Stimulated activated CD8-positive, alpha-beta memory T cell treated with anti-CD3 and anti-CD28 coated beads, Interleukin-15, amount 100 ng/mL, for 48 hours (primary cell): ENCODE measurements around the gene OPRM1.
"Not testable (repeated sequence)": the region's sequence is repeated elsewhere in the genome, so short reads cannot be mapped to it uniquely, and the experiment has no call there.

ENCODE experiments used
- DNase-seq, 2 donors: peaks; one replicate each; pipeline ENCODE4 v3.0.0-alpha.2; 2020; ENCODE audit warnings: low read depth in 2 of 2

OPRM1 gene

DNA sequence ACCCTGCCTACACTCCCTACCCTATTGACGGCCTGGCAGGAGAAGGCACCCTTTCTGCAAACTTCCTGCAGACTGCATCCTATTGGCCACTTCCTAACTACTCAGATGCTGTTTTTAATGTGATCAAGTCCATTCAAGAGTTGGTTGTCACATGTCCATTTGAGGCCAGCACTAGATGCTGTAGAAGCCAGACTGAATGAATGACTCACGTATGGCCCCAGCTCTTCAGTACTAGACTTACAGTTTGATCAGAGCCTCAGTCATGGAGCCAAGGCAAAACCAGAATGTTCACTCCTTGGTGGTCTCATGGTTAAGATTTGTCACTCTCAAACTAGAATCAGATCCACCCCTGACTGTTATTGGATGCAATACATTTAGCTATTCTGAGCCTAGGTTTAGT lies 101.7 kb downstream of the OPRM1 start:
- no peak for DNase-seq

- DNase-seq, result no peak
Measured at GRCh38 chr6:154143753-154144152, 104.7 kb downstream of the OPRM1 start.

DNA sequence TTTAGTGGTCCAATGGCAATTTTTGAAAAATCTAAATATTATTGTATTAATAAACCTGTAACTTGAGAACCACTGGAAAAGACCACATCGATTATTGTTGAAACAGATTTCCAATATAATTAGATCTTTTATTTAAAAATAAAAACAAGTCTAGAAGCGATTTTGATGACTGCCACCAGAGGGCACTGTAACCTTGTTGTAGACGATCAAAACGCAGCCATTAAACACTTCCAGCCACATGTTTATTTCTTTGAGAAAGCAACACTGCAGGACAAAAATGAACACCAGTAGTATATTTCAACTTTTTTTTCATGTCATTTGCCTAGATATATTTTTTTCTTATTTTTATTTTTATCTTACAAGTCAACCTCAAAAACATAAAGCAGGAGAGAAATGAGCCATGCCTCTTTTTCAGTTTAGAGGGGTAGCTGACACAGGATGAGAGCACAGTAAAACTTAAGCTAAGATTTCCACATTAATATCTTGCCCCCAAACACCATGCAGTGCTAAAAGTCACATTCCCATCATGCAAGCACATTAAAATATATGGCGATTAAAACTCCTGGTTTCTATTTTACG lies 115.4 kb downstream of the OPRM1 start:
- peak in 1 of 2 donors; percentile 32 for DNase-seq

DNA sequence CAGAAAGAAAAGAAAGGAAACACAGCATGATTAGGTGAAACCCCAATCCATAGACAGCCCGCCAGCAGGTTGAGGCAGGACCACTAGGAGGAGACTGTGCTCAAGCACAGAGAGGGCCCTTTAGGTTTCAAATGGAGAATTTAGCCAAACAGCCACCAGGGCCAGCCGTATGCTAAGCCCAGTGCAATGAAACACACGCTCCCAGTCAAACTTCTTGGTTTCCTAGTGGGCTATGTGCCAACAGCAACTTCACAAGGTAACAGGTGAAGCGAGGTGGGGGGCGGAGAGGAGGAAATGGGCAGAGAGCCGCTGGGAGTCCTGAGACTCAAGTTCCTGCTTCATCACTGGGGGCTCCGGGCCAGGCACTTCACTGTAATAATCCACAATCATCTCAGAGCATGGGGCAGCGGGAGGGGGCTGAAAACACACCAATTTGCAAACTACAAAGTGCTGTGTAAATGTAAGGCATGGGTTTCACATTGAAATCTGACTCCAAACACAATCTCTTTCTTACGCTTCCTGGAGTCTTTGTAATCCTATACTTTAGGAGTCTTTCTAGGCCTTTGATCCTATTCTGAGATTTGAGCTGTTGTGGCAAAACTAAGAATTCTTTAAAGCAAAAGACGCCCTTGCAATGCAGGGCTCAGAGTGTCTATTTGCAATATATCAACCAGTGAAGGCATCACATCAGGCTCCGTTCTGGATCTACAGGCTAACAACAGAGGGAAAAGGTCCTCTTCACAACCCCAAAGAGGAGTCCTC lies 117.3 kb downstream of the OPRM1 start:
- peak; percentile 42 to 44 for DNase-seq

DNA sequence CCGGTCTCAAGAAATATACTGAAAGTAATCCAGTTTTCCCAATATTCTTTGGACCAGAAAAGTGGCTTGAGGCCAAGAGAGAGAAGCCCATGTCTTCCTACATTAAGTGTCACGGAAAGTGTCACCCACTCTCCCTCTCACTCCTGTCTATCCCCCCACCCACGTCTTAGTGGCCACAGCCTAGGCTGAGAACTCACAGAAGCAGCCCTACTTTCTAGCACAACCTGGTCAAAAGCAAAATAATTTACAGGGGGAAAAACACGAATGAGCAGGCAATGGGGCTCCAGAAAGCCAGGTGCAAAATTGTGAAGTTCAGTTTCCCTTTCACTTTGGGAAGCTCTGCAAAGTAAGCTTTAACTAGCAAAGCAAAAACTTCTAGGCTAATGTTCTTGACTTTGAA lies 118.0 kb downstream of the OPRM1 start:
- DNase-seq, result no peak

DNA sequence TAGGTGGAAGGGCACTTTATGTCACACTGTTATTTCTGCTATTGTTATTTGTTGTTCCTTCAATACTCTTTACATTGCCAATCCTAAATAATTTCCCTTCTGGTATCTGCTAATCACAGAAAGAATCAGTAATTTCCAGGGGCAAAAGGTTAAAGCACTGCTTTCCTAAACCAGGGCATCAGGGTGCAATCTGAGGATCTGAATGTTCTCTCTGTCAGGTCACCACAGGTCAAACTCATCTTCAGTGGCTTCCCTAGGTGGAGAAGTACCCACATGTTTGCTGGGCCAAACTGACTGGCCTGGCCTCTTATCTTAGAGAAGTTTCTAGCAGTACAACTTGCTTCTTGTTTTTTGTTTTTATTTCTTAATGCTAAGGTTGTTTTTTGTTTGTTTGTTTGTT lies 118.7 kb downstream of the OPRM1 start:
- no peak for DNase-seq

DNA sequence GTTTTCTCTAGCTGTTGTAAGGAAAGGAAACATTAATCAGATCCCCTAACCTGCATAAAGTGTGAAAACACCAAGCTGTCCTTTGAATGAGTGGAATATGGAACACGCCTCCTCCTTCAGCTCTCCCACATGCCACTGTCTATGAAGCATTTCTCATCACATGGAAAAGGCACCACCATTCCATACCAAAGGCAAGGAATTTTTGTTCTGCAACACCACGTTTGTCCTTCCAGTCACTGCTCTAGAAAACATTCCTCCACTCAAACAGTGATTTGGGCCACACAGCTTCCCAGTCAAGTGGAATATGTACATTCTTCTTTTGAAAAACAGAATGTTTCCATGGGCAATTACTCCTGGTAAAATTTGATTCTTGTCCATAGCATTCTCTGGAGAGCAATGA lies 120.1 kb downstream of the OPRM1 start:
- DNase-seq, result no peak

DNA sequence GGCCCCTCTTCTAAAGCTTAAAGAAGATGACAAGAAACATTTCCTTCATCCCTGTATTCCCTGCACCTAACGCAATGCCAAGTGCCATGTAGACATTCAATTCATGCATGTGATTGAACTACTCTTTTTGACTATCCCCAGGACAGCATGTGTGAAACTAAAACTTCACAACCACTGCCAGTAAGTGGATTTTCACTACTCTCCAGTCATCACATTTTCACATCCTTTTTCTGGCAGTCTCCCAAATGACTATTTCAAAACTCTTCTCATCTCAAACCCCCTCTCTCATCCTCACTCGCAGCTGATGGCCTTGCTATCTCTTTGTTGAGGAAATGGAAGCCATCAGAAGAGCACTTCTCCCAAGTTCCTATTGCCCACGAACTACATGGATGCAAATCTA lies 122.6 kb downstream of the OPRM1 start:
- no peak for DNase-seq

DNA sequence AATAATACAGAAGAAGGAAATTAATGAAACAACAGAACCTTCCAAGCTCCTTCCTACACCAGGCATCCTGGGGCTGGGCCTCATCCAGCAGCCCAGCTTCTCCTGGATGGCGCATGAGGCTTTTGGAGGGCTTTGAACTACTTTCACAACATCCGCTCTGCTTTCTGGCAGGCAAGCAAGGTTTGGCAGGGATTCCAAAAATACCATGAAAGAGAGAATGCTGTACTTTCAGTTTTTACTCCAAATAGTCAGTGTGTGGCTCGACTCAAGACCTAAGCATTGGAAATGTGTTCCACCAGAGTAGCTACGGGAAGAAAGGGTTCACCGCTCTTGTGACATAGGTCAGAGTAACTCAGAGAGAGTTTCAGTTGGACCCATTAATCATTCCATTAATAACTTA lies 125.4 kb downstream of the OPRM1 start:
- no peak for DNase-seq

- no peak for DNase-seq
Measured at GRCh38 chr6:154165478-154165877, 126.4 kb downstream of the OPRM1 start.

DNA sequence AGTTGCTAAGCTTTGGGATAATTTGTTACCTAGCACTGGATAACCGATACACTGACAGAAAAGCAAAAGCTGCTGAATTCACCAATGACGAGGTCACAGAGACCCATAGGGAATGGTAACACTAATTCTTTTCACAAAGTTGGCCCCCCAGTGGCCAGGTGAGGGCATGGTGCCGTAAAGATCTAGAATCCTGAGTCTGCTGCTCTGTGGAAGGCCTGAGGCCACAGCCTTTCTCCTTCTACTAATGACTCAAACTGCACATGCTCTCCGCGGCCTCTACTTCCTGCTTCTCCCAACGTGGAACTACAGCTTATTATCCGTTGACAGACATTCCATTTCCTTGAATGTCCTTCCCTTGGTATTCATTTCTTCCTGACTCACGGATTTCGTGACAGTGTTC lies 127.1 kb downstream of the OPRM1 start:
- no peak for DNase-seq

GRCh38 chr6:154167126-154167525 lies 128.1 kb downstream of the OPRM1 start:
- no peak for DNase-seq

DNA sequence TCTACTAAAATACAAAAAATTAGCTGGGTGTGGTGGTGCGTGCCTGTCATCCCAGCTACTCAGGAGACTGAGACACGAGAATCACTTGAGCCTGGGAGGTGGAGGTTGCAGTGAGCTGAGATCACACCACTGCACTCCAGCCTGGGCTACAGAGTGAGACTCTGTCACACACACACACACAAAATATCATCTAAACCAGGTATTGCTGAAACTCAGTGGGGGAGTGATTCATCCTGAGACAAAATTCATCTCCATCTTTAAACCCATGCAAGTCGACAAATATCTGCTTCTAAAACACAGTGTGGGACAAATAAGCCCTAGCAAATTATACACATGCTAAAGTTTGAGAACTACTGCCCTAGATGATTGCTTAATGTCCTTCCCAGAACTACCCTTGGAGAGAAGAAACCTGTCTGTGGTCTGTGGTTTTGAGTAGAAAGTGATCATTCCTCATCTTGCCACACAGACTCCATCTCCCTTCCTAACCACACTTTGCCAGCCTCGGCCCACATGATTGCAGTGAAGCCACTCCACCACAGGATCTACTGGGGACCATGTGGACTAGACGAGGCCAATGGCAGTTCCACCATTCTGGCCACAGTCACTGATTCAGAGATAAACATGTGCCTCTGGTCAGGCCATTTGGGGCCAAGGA lies 130.3 kb downstream of the OPRM1 start:
- peak; percentile 19 to 32 for DNase-seq

DNA sequence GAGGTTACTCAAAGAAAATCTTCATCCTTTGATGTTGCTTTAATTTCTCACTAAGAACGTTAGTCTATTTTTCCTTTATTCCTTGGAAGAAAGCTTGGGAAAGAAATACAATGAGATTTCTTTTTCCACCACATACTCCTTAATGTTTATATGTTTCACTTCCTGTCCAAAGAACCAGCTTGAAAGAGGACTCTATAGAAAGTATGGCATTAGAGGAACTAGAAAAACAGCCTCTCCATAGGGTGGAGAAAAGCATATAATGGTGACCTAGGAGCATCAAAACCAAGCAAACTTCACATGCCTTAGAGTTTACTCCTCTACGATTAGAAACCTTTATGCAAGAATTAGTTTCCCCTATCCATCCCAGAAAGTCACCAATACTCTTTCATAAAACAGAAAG lies 131.1 kb downstream of the OPRM1 start:
- no peak for DNase-seq

DNA sequence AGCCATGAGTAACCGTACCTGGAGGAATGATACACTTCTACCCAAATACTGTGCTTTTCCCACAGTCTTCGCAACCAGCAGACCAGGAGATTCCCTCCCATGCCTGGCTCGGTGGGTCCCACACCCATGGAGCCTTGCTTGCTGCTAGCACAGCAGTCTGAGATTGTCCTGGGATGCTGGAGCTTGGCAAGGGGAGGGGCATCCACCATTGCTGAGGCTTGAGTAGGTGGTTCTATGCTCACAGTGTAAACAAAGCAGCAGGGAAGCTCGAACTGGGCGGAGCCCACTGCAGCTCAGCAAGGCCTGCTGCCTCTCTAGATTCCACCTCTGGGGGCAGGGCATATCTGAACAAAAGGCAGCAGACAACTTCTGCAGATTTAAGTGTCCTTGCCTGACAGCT lies 133.4 kb downstream of the OPRM1 start:
- DNase-seq, result not testable (repeated sequence)

GRCh38 chr6:154179434-154179833 lies 140.4 kb downstream of the OPRM1 start:
- DNase-seq, result no peak

- DNase-seq, result no peak
Measured at GRCh38 chr6:154187203-154187602, 148.2 kb downstream of the OPRM1 start.

GRCh38 chr6:154187714-154188113 lies 148.7 kb downstream of the OPRM1 start:
- no peak for DNase-seq

DNA sequence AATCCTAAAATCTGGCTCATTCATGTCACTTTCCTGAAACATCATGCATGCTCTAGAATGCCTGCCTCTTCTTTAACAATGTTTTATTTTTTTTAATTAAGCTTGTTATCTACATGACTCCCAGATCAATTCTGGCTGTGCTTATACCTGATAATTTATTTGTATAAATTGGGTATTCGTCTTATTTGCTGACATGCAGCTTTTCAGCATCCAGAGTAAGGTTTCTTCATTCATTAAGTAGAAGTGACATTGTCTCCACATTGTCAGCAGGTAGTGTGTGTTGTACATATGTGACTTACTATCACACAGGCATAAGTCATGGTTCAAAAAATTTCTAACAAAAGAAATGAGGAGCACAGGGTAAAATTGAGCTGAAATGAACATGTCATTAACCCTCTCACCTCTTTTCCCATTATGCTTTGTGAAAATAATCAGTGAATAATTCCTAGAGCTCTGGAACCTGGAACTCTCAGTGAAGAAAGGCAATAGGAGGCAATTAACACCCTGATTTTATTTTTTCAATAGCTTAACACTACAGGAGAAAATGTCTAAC lies 157.4 kb downstream of the OPRM1 start:
- no peak for DNase-seq

- DNase-seq, result no peak
Measured at GRCh38 chr6:154197196-154197860, 158.3 kb downstream of the OPRM1 start.

GRCh38 chr6:154201688-154202087 lies 162.6 kb downstream of the OPRM1 start:
- not testable (repeated sequence) for DNase-seq

GRCh38 chr6:154202339-154202738 lies 163.3 kb downstream of the OPRM1 start:
- no peak for DNase-seq
